Nephron (organoid): ENCODE measurements around the gene GSK3A.

Source experiments
- H3K27ac Mint-ChIP-seq, 3 experiments: 2 replicates each; pipeline ENCODE4 v1.8.0; 2020; ENCODE audit warnings: mixed read lengths in 3 of 3, mild to moderate bottlenecking in 2 of 3, moderate library complexity in 1 of 3
- H3K27me3 Mint-ChIP-seq: 2 replicates; pipeline ENCODE4 v1.8.0; 2021; ENCODE audit warnings: low read depth, mild to moderate bottlenecking, moderate library complexity, mixed read lengths
- H3K36me3 Mint-ChIP-seq: 2 replicates; pipeline ENCODE4 v1.8.0; 2020; ENCODE audit warnings: low read depth, mixed read lengths
- H3K4me1 Mint-ChIP-seq: 2 replicates; pipeline ENCODE4 v1.8.0; 2020; ENCODE audit warnings: mixed read lengths
- H3K4me3 Mint-ChIP-seq, 3 experiments: 2 replicates each; pipeline ENCODE4 v1.8.0; 2020; ENCODE audit warnings: mild to moderate bottlenecking in 3 of 3, mixed read lengths in 3 of 3, moderate library complexity in 2 of 3
- H3K9me3 Mint-ChIP-seq: 2 replicates; pipeline ENCODE4 v1.8.0; 2020; ENCODE audit warnings: mixed read lengths
- CTCF ChIP-seq, 3 experiments: fragments of 200-600 bp; sonication (generic); IDR thresholded peaks; one replicate each; pipeline ENCODE4 v1.5.0; 2021; ENCODE audit warnings: antibody characterized with exemption in 3 of 3; ENCODE audit not compliant: unreplicated experiment in 3 of 3

GSK3A gene

GRCh38 chr19:42216653-42217519, 25.5 kb downstream of the GSK3A start:
- no peak for TF ChIP-seq CTCF (IDR thresholded peaks at IDR 0.05; ENCODE audit: unreplicated experiment in 3 of 3)
- peak overlapping the region; percentile 92 to 93 (median 92) for H3K4me3 Mint-ChIP-seq

GRCh38 chr19:42214810-42215485, 27.5 kb downstream of the GSK3A start:
- Mint-ChIP-seq H3K4me3 (peak overlapping the region; percentile 92 to 93 (median 92)), H3K36me3 (peaks cover 32% of the 10 kb centered on the region), H3K27me3 (no peaks in the 10 kb centered on the region), H3K9me3 (no peaks in the 10 kb centered on the region), H3K27ac (no peak overlapping the region), H3K4me1 (peaks cover 28% of the 10 kb centered on the region)
- no peak for TF ChIP-seq CTCF (IDR thresholded peaks at IDR 0.05; ENCODE audit: unreplicated experiment in 3 of 3)

More at GRCh38 chr19:42216653-42217519, 25.5 kb downstream of the GSK3A start:
- Mint-ChIP-seq H3K9me3 (no peaks in the 10 kb centered on the region), H3K36me3 (peaks cover 29% of the 10 kb centered on the region), H3K27me3 (no peaks in the 10 kb centered on the region), H3K27ac (peak overlapping the region; percentile 95 to 97 (median 95)), H3K4me1 (peaks cover 39% of the 10 kb centered on the region)

- no peak for TF ChIP-seq CTCF (IDR thresholded peaks at IDR 0.05; ENCODE audit: unreplicated experiment in 3 of 3)
- peaks cover 49% of the 10 kb centered on the region for H3K36me3 Mint-ChIP-seq
- no peak overlapping the region for H3K27ac Mint-ChIP-seq
- H3K4me3 Mint-ChIP-seq = peak overlapping the region in 1 of 3 experiments; percentile 57
- peaks cover 14% of the 10 kb centered on the region for H3K4me1 Mint-ChIP-seq
- H3K9me3 Mint-ChIP-seq = no peaks in the 10 kb centered on the region
- no peaks in the 10 kb centered on the region for H3K27me3 Mint-ChIP-seq
These were observed 29.5 kb downstream of the GSK3A start for GRCh38 chr19:42212886-42213285.

- no peaks in the 10 kb centered on the region for H3K9me3 Mint-ChIP-seq
- H3K4me3 Mint-ChIP-seq = no peak overlapping the region
- no peak for TF ChIP-seq CTCF (IDR thresholded peaks at IDR 0.05; ENCODE audit: unreplicated experiment in 3 of 3)
- no peaks in the 10 kb centered on the region for H3K27me3 Mint-ChIP-seq
- peaks cover 52% of the 10 kb centered on the region for H3K36me3 Mint-ChIP-seq
- H3K4me1 Mint-ChIP-seq = no peaks in the 10 kb centered on the region
- H3K27ac Mint-ChIP-seq = no peak overlapping the region
These were observed 33.8 kb downstream of the GSK3A start for GRCh38 chr19:42208612-42209011.

GRCh38 chr19:42207767-42208271, 34.6 kb downstream of the GSK3A start:
- H3K27me3 Mint-ChIP-seq = no peaks in the 10 kb centered on the region
- no peaks in the 10 kb centered on the region for H3K4me1 Mint-ChIP-seq
- H3K27ac Mint-ChIP-seq = no peak overlapping the region
- no peak overlapping the region for H3K4me3 Mint-ChIP-seq
- no peaks in the 10 kb centered on the region for H3K9me3 Mint-ChIP-seq
- H3K36me3 Mint-ChIP-seq = peaks cover 51% of the 10 kb centered on the region
- TF ChIP-seq CTCF (IDR thresholded peaks at IDR 0.05; ENCODE audit: unreplicated experiment in 3 of 3) = no peak
